ENCODE results near the gene PIK3R3.

DNA sequence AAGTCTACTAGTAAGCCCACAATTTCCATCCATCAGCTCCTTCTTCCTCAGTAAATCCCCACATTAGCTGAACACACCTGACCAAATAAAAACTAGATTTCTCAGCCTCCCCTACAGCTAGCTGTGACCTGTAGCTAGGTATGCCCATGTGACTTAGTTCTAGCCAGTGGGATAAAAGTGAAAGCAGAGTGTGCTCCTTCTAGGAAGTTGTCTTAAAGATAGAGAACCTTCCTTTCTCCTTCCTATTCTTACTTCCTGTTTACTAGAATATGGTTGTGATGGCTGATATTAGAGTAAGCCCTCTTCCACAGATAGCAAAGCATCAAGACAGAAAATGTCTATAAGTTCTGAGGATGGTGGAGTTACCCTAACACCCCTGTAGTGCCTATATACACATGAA is 67.0 kb downstream of the PIK3R3 start:
- TF ChIP-seq POLR2AphosphoS5 (IDR thresholded peaks at IDR 0.05; ENCODE audit: borderline replicate concordance, low read depth, low read length): no peak
- no peak for TF ChIP-seq EZH2 (IDR thresholded peaks at IDR 0.05)
- TF ChIP-seq FOXP2 (optimal IDR thresholded peaks at IDR 0.05; ENCODE audit: control extremely low read depth, extremely low read length, insufficient read depth): no peak

Data from SK-N-MC (cell line).